ENCODE measurements around the gene MMP2. TPM values are rescaled to one million over a fixed set of nuclear protein-coding genes. Genes with fewer than 3 reads are reported as not detected.

Gene MMP2
- total RNA-seq, 1 experiment from 2014 or later: 305 TPM

DNA sequence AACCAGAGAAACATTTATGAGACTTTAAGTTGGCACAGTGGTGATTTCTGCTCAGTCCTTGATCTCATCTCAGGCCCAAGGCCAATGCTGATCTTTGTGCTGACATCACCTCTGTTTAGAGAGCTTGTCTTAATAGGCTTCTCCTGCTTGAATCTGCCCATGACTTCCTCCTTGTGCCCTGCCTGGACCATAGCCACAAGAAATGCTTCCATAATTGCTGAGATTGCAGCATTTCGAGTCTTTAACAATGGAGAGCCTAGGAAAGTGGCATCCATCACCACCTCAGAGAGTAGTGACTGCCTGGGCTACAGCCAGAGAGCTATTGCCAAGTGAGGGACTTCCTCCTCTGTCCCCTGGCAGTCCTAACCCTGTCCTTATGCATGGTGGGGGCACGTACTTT lies 25.1 kb upstream of the MMP2 start:
- Histone ChIP-seq H3K9me3 (replicated peaks) (no peaks in the 10 kb centered on the region; the same call in 1 of the 2 replicates), H3K27ac (no peak overlapping the region), H3K36me3 (no peaks in the 10 kb centered on the region), H3K27me3 (replicated peaks) (peaks cover 22% of the 10 kb centered on the region; the same call in 1 of the 2 replicates), H3K4me1 (replicated peaks) (no peaks in the 10 kb centered on the region), H3K4me3 (no peak overlapping the region)
- DNase-seq (ENCODE audit: low read depth in 1 of 2, low spot score in 2 of 2): no peak

GRCh38 chr16:55454861-55455260 lies 24.1 kb upstream of the MMP2 start:
- Histone ChIP-seq H3K4me3 (no peak overlapping the region), H3K27me3 (replicated peaks) (peaks cover 22% of the 10 kb centered on the region; the same call in 1 of the 2 replicates), H3K4me1 (replicated peaks) (no peaks in the 10 kb centered on the region), H3K9me3 (replicated peaks) (no peaks in the 10 kb centered on the region; the same call in 1 of the 2 replicates), H3K27ac (no peak overlapping the region), H3K36me3 (no peaks in the 10 kb centered on the region)
- DNase-seq (ENCODE audit: low read depth in 1 of 2, low spot score in 2 of 2): no peak

DNA sequence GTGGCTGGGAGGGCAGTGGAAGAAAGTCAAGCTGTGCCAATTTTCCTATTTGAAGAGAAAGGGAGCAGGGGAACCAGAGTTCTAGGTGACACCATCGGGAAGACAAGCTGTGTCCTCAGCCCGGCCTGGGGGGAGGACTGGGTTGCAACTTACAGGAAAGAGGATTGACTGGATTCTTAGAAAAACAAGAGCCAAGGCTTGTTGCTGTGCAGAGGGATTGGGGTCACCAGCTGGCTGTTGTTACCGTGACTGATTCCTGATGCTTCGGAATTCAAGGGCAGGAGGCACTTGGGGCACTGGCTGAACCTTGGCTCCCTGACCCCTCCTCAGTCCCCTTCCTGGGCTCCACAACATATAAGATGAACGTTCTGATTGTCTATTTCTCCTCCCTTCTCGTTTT lies 16.8 kb upstream of the MMP2 start:
- Histone ChIP-seq H3K27me3 (replicated peaks) (peaks cover 5% of the 10 kb centered on the region), H3K9me3 (replicated peaks) (no peaks in the 10 kb centered on the region), H3K36me3 (no peaks in the 10 kb centered on the region), H3K27ac (no peak overlapping the region), H3K4me1 (replicated peaks) (peaks cover 6% of the 10 kb centered on the region), H3K4me3 (no peak overlapping the region)
- DNase-seq (ENCODE audit: low read depth in 1 of 2, low spot score in 2 of 2): no peak

DNA sequence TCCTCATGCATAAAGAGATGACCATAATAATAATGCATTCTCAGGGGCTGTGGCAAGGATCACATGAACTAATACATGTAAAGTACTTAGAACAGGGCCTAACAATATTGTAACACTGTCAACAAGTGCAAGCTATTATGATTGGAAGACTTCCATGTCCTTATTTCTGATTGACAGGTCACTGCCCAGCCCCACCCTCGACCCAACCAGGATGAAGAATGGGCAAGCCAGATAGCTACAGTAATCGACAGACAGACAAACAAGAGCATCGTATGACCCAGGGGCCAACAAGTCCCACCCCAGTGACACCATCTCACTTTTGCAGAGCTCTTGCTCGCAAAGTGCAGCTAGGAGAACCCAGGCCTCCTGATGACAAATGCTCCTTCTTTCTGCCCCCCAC lies 14.6 kb upstream of the MMP2 start:
- no peaks in the 10 kb centered on the region for H3K36me3 ChIP-seq
- H3K27me3 ChIP-seq (replicated peaks): peaks cover 3% of the 10 kb centered on the region
- no peak overlapping the region for H3K27ac ChIP-seq
- H3K4me1 ChIP-seq (replicated peaks): peaks cover 6% of the 10 kb centered on the region
- DNase-seq (ENCODE audit: low read depth in 1 of 2, low spot score in 2 of 2): no peak
- H3K4me3 ChIP-seq: no peak overlapping the region
- no peaks in the 10 kb centered on the region for H3K9me3 ChIP-seq (replicated peaks)

DNA sequence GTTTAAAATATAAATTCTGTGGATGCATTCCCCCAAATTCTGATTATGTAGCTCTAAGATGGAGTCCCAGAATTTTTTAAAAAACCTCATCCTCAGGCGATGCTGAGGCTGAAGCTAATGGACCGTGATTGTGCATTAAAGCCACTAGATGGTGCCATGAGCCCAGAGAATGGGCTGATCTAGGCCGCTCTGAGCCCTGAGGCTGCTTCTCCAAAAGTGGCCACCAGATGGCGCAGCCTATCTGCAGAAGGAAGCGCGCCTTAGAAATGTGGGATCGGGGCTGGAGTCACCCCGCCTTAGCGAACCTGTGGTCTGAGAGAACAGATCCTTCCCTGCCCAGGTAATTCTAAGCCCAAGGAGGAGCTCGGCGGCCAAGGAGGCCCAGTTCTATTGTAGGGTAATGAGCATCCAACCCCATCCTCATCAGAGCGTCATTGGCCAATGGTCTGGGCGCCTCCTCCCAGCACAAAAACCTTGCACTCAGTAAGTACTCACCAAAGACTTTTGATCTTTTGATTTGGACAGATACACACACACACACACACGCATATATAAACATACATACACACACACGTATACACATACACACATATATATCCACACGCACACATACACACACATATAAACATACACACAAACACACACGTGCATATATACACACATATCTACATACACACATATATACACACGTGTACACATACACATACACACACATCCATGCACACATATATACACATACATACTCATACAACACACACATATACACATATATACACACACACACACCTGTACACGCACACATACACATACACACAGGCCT lies 13.7 kb upstream of the MMP2 start:
- Histone ChIP-seq H3K36me3 (no peaks in the 10 kb centered on the region), H3K27me3 (replicated peaks) (no peaks in the 10 kb centered on the region; the same call in 1 of the 2 replicates), H3K27ac (no peak overlapping the region), H3K4me1 (replicated peaks) (peaks cover 9% of the 10 kb centered on the region), H3K9me3 (replicated peaks) (no peaks in the 10 kb centered on the region), H3K4me3 (no peak overlapping the region)
- peak; percentile 82 to 86 for DNase-seq (ENCODE audit: low read depth in 1 of 2, low spot score in 2 of 2)

DNA sequence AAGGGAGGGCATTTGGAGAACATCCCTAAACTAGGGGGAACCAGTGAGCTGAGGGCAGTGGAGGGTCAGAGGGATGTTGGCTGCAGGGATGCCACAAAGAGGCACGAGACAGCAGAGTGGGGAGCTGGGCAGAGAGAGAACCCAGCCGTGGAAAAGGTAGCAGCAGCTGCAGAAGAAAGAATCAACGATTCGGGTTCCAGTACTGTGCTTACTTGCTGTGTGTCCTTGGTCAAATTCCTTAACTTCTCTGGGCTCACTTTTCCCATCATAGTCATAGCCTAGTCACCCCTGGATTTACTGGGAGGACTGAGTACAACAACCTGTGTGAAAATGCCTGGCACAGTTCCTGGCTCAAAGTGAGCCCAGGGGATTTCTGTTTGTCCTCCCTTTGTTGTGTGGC lies 12.8 kb upstream of the MMP2 start:
- DNase-seq (ENCODE audit: low read depth in 1 of 2, low spot score in 2 of 2): no peak
- Histone ChIP-seq H3K9me3 (replicated peaks) (no peaks in the 10 kb centered on the region), H3K27me3 (replicated peaks) (no peaks in the 10 kb centered on the region)

GRCh38 chr16:55467898-55468297 lies 11.1 kb upstream of the MMP2 start:
- Histone ChIP-seq H3K27me3 (replicated peaks) (no peaks in the 10 kb centered on the region), H3K4me1 (replicated peaks) (peaks cover 35% of the 10 kb centered on the region), H3K27ac (no peak overlapping the region), H3K9me3 (replicated peaks) (no peaks in the 10 kb centered on the region), H3K4me3 (no peak overlapping the region), H3K36me3 (no peaks in the 10 kb centered on the region; the same call in 1 of the 2 replicates)
- DNase-seq (ENCODE audit: low read depth in 1 of 2, low spot score in 2 of 2): no peak

More for the DNA sequence above, 12.8 kb upstream of the MMP2 start:
- Histone ChIP-seq H3K4me3 (no peak overlapping the region), H3K27ac (no peak overlapping the region), H3K4me1 (replicated peaks) (peaks cover 18% of the 10 kb centered on the region), H3K36me3 (no peaks in the 10 kb centered on the region)

GRCh38 chr16:55468352-55468990 lies 10.5 kb upstream of the MMP2 start:
- DNase-seq (ENCODE audit: low read depth in 1 of 2, low spot score in 2 of 2): no peak
- Histone ChIP-seq H3K36me3 (no peaks in the 10 kb centered on the region; the same call in 1 of the 2 replicates), H3K27me3 (replicated peaks) (no peaks in the 10 kb centered on the region), H3K9me3 (replicated peaks) (no peaks in the 10 kb centered on the region), H3K4me3 (no peak overlapping the region), H3K4me1 (replicated peaks) (peaks cover 41% of the 10 kb centered on the region), H3K27ac (no peak overlapping the region)

- Histone ChIP-seq H3K9me3 (replicated peaks) (no peaks in the 10 kb centered on the region), H3K36me3 (no peaks in the 10 kb centered on the region; the same call in 1 of the 2 replicates), H3K27ac (peak overlapping the region; percentile 93), H3K27me3 (replicated peaks) (no peaks in the 10 kb centered on the region), H3K4me3 (no peak overlapping the region), H3K4me1 (replicated peaks) (peaks cover 42% of the 10 kb centered on the region)
- no peak for DNase-seq (ENCODE audit: low read depth in 1 of 2, low spot score in 2 of 2)
These were observed 9.0 kb upstream of the MMP2 start for GRCh38 chr16:55469821-55470532.

DNA sequence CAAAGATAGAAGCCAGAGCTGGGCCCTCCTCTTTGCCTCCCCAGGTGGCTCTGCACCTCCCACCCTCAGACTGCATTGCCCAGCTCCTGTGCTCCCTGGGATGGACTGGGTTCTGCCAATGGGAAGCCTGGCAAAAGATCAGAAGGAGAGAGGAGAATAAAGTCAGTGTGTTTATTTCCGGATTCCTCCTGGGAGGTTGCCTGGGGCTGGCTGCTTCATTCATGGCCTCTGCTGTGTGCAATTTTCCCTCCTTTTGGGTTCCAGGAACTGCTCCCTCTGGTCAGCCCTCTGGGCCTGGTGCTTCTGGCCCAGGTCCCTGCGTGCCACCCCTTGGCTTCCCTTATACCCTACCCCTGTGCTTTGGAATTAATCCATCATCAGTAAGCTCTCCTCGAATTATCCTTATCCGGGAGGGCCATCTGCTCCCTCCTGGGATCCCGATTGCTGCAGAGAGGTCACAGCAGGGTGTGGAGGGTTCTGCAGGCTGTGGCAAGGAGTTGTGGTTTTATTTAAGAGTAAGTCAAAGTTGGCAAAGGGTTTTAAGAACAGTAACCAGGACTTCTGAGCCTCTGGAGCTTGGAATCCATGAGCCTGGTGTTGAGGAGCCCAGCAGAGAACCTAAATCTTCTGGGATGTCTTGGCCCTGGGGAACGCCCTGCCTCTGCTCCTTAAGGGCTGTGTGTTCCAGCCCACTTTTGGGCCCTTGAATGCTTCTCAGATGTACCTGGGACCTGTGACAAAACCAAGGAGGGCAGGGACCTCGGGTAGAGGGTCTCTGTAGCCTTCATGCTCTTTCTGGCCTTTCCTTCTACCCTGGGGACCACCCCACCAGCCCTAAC lies 8.2 kb upstream of the MMP2 start:
- Histone ChIP-seq H3K27me3 (replicated peaks) (no peaks in the 10 kb centered on the region), H3K36me3 (no peaks in the 10 kb centered on the region; the same call in 1 of the 2 replicates), H3K4me3 (no peak overlapping the region), H3K9me3 (replicated peaks) (no peaks in the 10 kb centered on the region), H3K27ac (peak overlapping the region; percentile 93), H3K4me1 (replicated peaks) (peaks cover 37% of the 10 kb centered on the region)
- DNase-seq (ENCODE audit: low read depth in 1 of 2, low spot score in 2 of 2): peak; percentile 64 to 78

- Histone ChIP-seq H3K27me3 (replicated peaks) (no peaks in the 10 kb centered on the region), H3K9me3 (replicated peaks) (no peaks in the 10 kb centered on the region), H3K36me3 (no peaks in the 10 kb centered on the region; the same call in 1 of the 2 replicates), H3K4me3 (no peak overlapping the region), H3K27ac (peak overlapping the region; percentile 93), H3K4me1 (replicated peaks) (peaks cover 37% of the 10 kb centered on the region)
- DNase-seq (ENCODE audit: low read depth in 1 of 2, low spot score in 2 of 2): peak; percentile 77 to 81
These were observed 7.4 kb upstream of the MMP2 start for GRCh38 chr16:55471448-55472097.

DNA sequence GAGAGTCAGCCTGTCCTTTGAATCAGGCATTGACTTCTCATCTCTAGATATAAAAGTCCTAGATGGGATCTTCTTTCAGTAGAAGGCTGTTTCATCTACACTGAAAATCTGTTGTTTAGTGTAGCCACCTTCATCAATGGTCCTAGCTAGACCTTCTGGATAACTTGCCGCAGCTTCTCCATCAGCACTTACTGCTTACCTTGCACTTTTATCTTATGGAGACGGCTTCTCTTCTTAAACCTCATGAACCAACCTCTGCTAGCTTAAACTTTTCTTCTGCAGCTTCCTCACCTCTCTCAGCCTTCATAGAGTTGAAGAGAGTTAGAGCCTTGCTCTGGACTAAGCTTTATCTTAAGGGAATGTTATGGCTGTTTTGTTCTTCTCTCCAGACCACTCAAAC lies 5.4 kb upstream of the MMP2 start:
- Histone ChIP-seq H3K27me3 (replicated peaks) (no peaks in the 10 kb centered on the region), H3K4me1 (replicated peaks) (peaks cover 43% of the 10 kb centered on the region), H3K4me3 (no peak overlapping the region), H3K36me3 (no peaks in the 10 kb centered on the region; the same call in 1 of the 2 replicates), H3K9me3 (replicated peaks) (no peaks in the 10 kb centered on the region), H3K27ac (no peak overlapping the region)
- DNase-seq (ENCODE audit: low read depth in 1 of 2, low spot score in 2 of 2): no peak

GRCh38 chr16:55474821-55475220 lies 4.2 kb upstream of the MMP2 start:
- DNase-seq (ENCODE audit: low read depth in 1 of 2, low spot score in 2 of 2): no peak
- peaks cover 3% of the 10 kb centered on the region for H3K36me3 ChIP-seq
- H3K9me3 ChIP-seq (replicated peaks): no peaks in the 10 kb centered on the region

More at GRCh38 chr16:55474821-55475220, 4.2 kb upstream of the MMP2 start:
- no peak overlapping the region for H3K27ac ChIP-seq
- H3K27me3 ChIP-seq (replicated peaks): no peaks in the 10 kb centered on the region
- H3K4me3 ChIP-seq: no peak overlapping the region
- H3K4me1 ChIP-seq (replicated peaks): peaks cover 46% of the 10 kb centered on the region

Data from SJSA1 (cell line).